Loucy (cell line): ENCODE results near the gene C22orf15.

ENCODE experiments used
- CTCF ChIP-seq: fragments of 200-600 bp; sonication (generic); conservative IDR thresholded peaks from 2 replicates; pipeline ENCODE4 v1.5.1; 2014; ENCODE audit warnings: mild to moderate bottlenecking, antibody characterized with exemption, low read length
- EZH2phosphoT487 ChIP-seq: fragments of 200-600 bp; IDR thresholded peaks from 2 replicates; pipeline ENCODE4 v1.6.1; 2018; ENCODE audit warnings: antibody characterized with exemption, mild to moderate bottlenecking, moderate library complexity, borderline replicate concordance

GRCh38 chr22:23791738-23792645, 29.2 kb downstream of the C22orf15 start:
- TF ChIP-seq CTCF (no peak), EZH2phosphoT487 (no peak)
